Large intestine (tissue), 3 donors: ENCODE data around the gene RBPJL. TPM values are rescaled to one million over a fixed set of nuclear protein-coding genes. Genes with fewer than 3 reads are reported as not detected.
"Not testable (repeated sequence)": the region's sequence is repeated elsewhere in the genome, so short reads cannot be mapped to it uniquely, and the experiment has no call there.

Source experiments
- DNase-seq, 2 donors: peaks; one replicate each; pipeline versions ENCODE4 v3.0.0 to v3.0.0-alpha.2; 2013
- H3K27ac ChIP-seq: one replicate; pipeline ENCODE4 v1.5.1; 2013; ENCODE audit warnings: low read length
- H3K27me3 ChIP-seq: 2 replicates; pipeline ENCODE4 v1.6.1; 2013; ENCODE audit warnings: low read length; ENCODE audit not compliant: control insufficient read depth, insufficient read depth
- H3K36me3 ChIP-seq: 2 replicates; pipeline ENCODE4 v1.6.1; 2013; ENCODE audit warnings: low read length; ENCODE audit not compliant: control insufficient read depth, insufficient read depth
- H3K4me1 ChIP-seq: one replicate; pipeline ENCODE4 v1.6.1; 2013; ENCODE audit warnings: low read length; ENCODE audit not compliant: control insufficient read depth, insufficient read depth
- H3K4me3 ChIP-seq: one replicate; pipeline ENCODE4 v1.5.1; 2013; ENCODE audit warnings: low read length
- H3K9me3 ChIP-seq: one replicate; pipeline ENCODE4 v1.6.1; 2013; ENCODE audit warnings: mild to moderate bottlenecking, low read depth, low read length, moderate library complexity; ENCODE audit not compliant: control insufficient read depth
- WGBS: methylation state at CpG from one replicate; pipeline ENCODE4 v1.1.5; 2013; ENCODE audit warnings: low lambda C conversion rate; ENCODE audit not compliant: insufficient coverage; 5-methylcytosine and 5-hydroxymethylcytosine counted together
- polyA plus RNA-seq: library from polyadenylated mRNA; unstranded; fragments of 120-200 nt; gene quantifications from one replicate; pipeline ENCODE4 v1.2.1, GENCODE V29; 2013

Gene RBPJL
- polyA plus RNA-seq, 1 donor = not detected

GRCh38 chr20:45350795-45351194, 44.2 kb downstream of the RBPJL start:
- H3K27ac ChIP-seq, H3K36me3 ChIP-seq, H3K4me3 ChIP-seq, H3K9me3 ChIP-seq, H3K4me1 ChIP-seq, H3K27me3 ChIP-seq, DNase-seq: not testable (repeated sequence)
- 96% methylated on average over 4 of the region's 10 CpGs for WGBS

- H3K4me3 ChIP-seq = no peak overlapping the region
- DNase-seq = no peak
- no peaks in the 10 kb centered on the region for H3K27me3 ChIP-seq
- no peaks in the 10 kb centered on the region for H3K36me3 ChIP-seq
- H3K27ac ChIP-seq = no peak overlapping the region
- no peaks in the 10 kb centered on the region for H3K9me3 ChIP-seq
- H3K4me1 ChIP-seq = no peaks in the 10 kb centered on the region
- WGBS = 90% methylated on average over 2 of the region's 3 CpGs
Observed at GRCh38 chr20:45352729-45353128, 46.1 kb downstream of the RBPJL start.

GRCh38 chr20:45353746-45354145, 47.1 kb downstream of the RBPJL start:
- H3K27me3 ChIP-seq = no peaks in the 10 kb centered on the region
- WGBS = no CpG with 5 or more reads among the region's 1 CpG
- H3K4me3 ChIP-seq = no peak overlapping the region
- no peak overlapping the region for H3K27ac ChIP-seq
- no peaks in the 10 kb centered on the region for H3K36me3 ChIP-seq
- H3K4me1 ChIP-seq = peaks cover 7% of the 10 kb centered on the region
- no peak for DNase-seq
- H3K9me3 ChIP-seq = no peaks in the 10 kb centered on the region

- no peak overlapping the region for H3K4me3 ChIP-seq
- no peak overlapping the region for H3K27ac ChIP-seq
- WGBS = 50% methylated on average over 2 of the region's 9 CpGs
- no peaks in the 10 kb centered on the region for H3K36me3 ChIP-seq
- peaks cover 10% of the 10 kb centered on the region for H3K4me1 ChIP-seq
- H3K27me3 ChIP-seq = no peaks in the 10 kb centered on the region
- no peaks in the 10 kb centered on the region for H3K9me3 ChIP-seq
- no peak for DNase-seq
Observed at GRCh38 chr20:45354423-45355208, 48.0 kb downstream of the RBPJL start.

- H3K27me3 ChIP-seq = no peaks in the 10 kb centered on the region
- WGBS = no CpG with 5 or more reads among the region's 5 CpGs
- H3K4me3 ChIP-seq = no peak overlapping the region
- H3K4me1 ChIP-seq = peaks cover 10% of the 10 kb centered on the region
- H3K9me3 ChIP-seq = no peaks in the 10 kb centered on the region
- no peak overlapping the region for H3K27ac ChIP-seq
- H3K36me3 ChIP-seq = no peaks in the 10 kb centered on the region
- DNase-seq = peak in 1 of 2 donors; percentile 63
Observed at GRCh38 chr20:45355209-45356084, 48.8 kb downstream of the RBPJL start.

GRCh38 chr20:45358282-45359068, 51.8 kb downstream of the RBPJL start:
- no peaks in the 10 kb centered on the region for H3K27me3 ChIP-seq
- no peak overlapping the region for H3K27ac ChIP-seq
- H3K4me1 ChIP-seq = peaks cover 11% of the 10 kb centered on the region
- WGBS = no CpG with 5 or more reads among the region's 10 CpGs
- H3K4me3 ChIP-seq = no peak overlapping the region
- H3K36me3 ChIP-seq = no peaks in the 10 kb centered on the region
- DNase-seq = peak in 1 of 2 donors; percentile 64
- no peaks in the 10 kb centered on the region for H3K9me3 ChIP-seq

- Histone ChIP-seq H3K27me3 (no peaks in the 10 kb centered on the region), H3K4me3 (no peak overlapping the region), H3K27ac (no peak overlapping the region), H3K36me3 (no peaks in the 10 kb centered on the region), H3K9me3 (no peaks in the 10 kb centered on the region), H3K4me1 (peaks cover 16% of the 10 kb centered on the region)
- DNase-seq = no peak
- WGBS = 80% methylated on average over 1 of the region's 7 CpGs
Observed at GRCh38 chr20:45359069-45359405, 52.4 kb downstream of the RBPJL start.

GRCh38 chr20:45359406-45360148, 52.9 kb downstream of the RBPJL start:
- H3K4me1 ChIP-seq = peaks cover 17% of the 10 kb centered on the region
- peak in 1 of 2 donors; percentile 63 for DNase-seq
- no peak overlapping the region for H3K4me3 ChIP-seq
- H3K9me3 ChIP-seq = no peaks in the 10 kb centered on the region
- H3K27ac ChIP-seq = no peak overlapping the region
- no CpG with 5 or more reads among the region's 9 CpGs for WGBS
- no peaks in the 10 kb centered on the region for H3K27me3 ChIP-seq
- no peaks in the 10 kb centered on the region for H3K36me3 ChIP-seq

- Histone ChIP-seq H3K4me3 (no peak overlapping the region), H3K9me3 (no peaks in the 10 kb centered on the region), H3K27ac (no peak overlapping the region), H3K27me3 (no peaks in the 10 kb centered on the region), H3K4me1 (peaks cover 17% of the 10 kb centered on the region), H3K36me3 (peaks cover 14% of the 10 kb centered on the region)
- DNase-seq = no peak
- WGBS = no CpG with 5 or more reads among the region's 6 CpGs
Observed at GRCh38 chr20:45361793-45362192, 55.2 kb downstream of the RBPJL start.
